Pancreas (tissue), 10 donors: ENCODE results near the gene TIMP4. TPM values are rescaled to one million over a fixed set of nuclear protein-coding genes. Genes with fewer than 3 reads are reported as not detected.

Experiments used
- ATAC-seq, 4 donors: fragments of 200-7000 bp; cut with Tn5 transposase; one replicate each; pipeline versions ENCODE4 v1.8.0 to v1.9.1; 2020; ENCODE audit warnings: mild to moderate bottlenecking in 4 of 4, moderate library complexity in 4 of 4
- DNase-seq, 6 donors: peaks; one replicate each; pipeline ENCODE4 v3.0.0-alpha.2; 2020
- FAIRE-seq: peaks from 2 replicates; lab custom pipeline; 2012; peaks lifted over from hg19 to GRCh38; lab: Jason Lieb, UNC
- H3K27ac ChIP-seq, 4 donors: fragments of 200-600 bp; sonication (generic); 1 replicate in 3 of 4; 2 replicates in 1 of 4; pipeline versions ENCODE4 v1.5.0 to v1.8.0; 2020
- H3K27me3 ChIP-seq, 4 donors: fragments of 200-600 bp; one replicate each; pipeline ENCODE4 v1.8.0; 2021
- H3K36me3 ChIP-seq, 3 donors: fragments of 200-600 bp; sonication (generic) in 1 of 3; one replicate each; pipeline versions ENCODE4 v1.5.0 to v1.8.0; 2020 to 2021
- H3K4me1 ChIP-seq, 3 donors: fragments of 200-600 bp; one replicate each; pipeline ENCODE4 v1.8.0; 2021
- H3K4me3 ChIP-seq, 4 donors: fragments of 200-600 bp; sonication (generic) in 2 of 4; one replicate each; pipeline versions ENCODE4 v1.5.0 to v1.8.0; 2020 to 2021
- H3K9me3 ChIP-seq, 4 donors: fragments of 200-600 bp; one replicate each; pipeline ENCODE4 v1.8.0; 2021
- WGBS, 2 donors: extraction: QIAGEN DNeasy Blood & Tissue Kit; methylation state at CpG; one replicate each; pipeline ENCODE4 v1.1.7; 2013; 5-methylcytosine and 5-hydroxymethylcytosine counted together
- intact Hi-C, 3 donors: fragments of 100-400 bp; cut with DNase I; formaldehyde crosslinking; loops; one replicate each; pipeline versions ENCODE4 v1.11.1 to v1.14.2; 2022
- polyA plus RNA-seq, 2 donors: library from polyadenylated mRNA; stranded (reverse); fragments of 200-250 nt; gene quantifications; one replicate each; pipeline ENCODE4 v1.2.3, GENCODE V29; 2013
- total RNA-seq, 6 donors: library from RNA; stranded (reverse); fragmentation: NEBNext Ultra II Directional in 4 of 6; extraction: Animal tissue kit (Norgen Biotek cat#: 25700) in 4 of 6; gene quantifications; one replicate each; pipeline versions ENCODE4 v1.2.1 to v1.2.4, GENCODE V29; 2021 to 2023
- TF ChIP-seq, protein P1 (sequence below), 4 donors: fragments of 200-600 bp; sonication (generic) in 3 of 4; IDR thresholded peaks; one replicate each; pipeline versions ENCODE4 v1.5.0 to v1.8.0; 2021; ENCODE audit warnings: antibody characterized with exemption in 4 of 4
- donor health status: healthy with polysubstance abuse.
- donor health status: DM: no; HTN: no; CAD: no; lungs with moderate emphysema.
- donor health status: DM: no; HTN: no; CAD: no.
- donor health status: control.
- donor health status: control.
- donor health status: Bipolar disorder and iron deficiency.
- donor health status: DM: yes; HTN: yes; CAD: no.
- donor health status: DM: no; HTN: no; CAD: no.
- donor health status: DM: no; HTN: no; CAD: no.
- donor health status: DM: yes; HTN: yes; CAD: no.

TIMP4 gene
- total and polyA plus RNA-seq, 8 donors, result 0.12 to 4.6 (median 1.4) TPM

DNA sequence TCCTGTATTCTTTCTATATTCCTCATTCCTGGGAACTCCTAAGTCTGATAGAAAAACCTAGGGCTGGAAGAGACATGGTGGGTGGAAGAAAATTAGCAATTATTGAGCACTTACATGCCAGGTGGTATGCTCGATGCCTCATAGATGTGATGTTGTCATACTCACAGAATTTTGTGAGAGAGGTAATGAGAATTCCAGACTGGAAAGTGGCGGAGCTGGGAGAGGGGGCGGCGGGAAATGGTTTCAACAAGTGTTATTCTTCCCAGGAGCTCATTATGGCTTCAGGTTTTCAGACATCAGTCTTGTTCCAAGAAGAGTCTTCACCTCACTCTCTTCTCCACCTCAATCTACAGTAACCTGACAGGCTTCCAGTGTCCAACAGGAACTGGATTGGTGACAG lies 16.2 kb downstream of the TIMP4 start:
- H3K4me3 ChIP-seq, result no peak overlapping the region
- H3K9me3 ChIP-seq, result no peaks in the 10 kb centered on the region
- TF ChIP-seq, protein P1, sequence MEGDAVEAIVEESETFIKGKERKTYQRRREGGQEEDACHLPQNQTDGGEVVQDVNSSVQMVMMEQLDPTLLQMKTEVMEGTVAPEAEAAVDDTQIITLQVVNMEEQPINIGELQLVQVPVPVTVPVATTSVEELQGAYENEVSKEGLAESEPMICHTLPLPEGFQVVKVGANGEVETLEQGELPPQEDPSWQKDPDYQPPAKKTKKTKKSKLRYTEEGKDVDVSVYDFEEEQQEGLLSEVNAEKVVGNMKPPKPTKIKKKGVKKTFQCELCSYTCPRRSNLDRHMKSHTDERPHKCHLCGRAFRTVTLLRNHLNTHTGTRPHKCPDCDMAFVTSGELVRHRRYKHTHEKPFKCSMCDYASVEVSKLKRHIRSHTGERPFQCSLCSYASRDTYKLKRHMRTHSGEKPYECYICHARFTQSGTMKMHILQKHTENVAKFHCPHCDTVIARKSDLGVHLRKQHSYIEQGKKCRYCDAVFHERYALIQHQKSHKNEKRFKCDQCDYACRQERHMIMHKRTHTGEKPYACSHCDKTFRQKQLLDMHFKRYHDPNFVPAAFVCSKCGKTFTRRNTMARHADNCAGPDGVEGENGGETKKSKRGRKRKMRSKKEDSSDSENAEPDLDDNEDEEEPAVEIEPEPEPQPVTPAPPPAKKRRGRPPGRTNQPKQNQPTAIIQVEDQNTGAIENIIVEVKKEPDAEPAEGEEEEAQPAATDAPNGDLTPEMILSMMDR (IDR thresholded peaks at IDR 0.05), result no peak
- ATAC-seq (no peak), DNase-seq (no peak), FAIRE-seq (no peak)
- H3K27me3 ChIP-seq, result no peaks in the 10 kb centered on the region
- intact Hi-C loops, result no loop called here
- H3K27ac ChIP-seq, result no peak overlapping the region
- no peaks in the 10 kb centered on the region for H3K4me1 ChIP-seq
- WGBS, 2 donors, result 65 to 66% methylated on average over 4 of the region's 4 CpGs
- H3K36me3 ChIP-seq, result no peaks in the 10 kb centered on the region

DNA sequence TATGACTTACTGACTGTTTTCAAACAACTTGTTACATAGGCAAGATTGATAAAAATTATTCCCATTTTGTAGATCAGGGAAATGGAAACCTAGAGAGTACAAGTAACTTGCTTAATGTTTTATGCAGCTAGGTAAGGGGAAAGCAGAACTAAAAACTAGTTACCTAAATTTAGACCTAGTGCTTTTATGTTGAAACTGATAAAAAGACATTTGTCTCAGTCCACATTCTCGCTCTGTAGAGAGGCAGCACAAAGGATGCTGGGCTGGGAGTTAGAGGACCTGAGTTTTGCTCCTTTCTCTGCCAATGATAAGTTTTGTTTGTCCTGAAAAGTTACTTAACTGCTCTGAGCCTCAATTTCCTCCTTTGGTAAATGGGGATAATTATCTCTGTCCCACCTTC lies 17.4 kb downstream of the TIMP4 start:
- H3K4me1 ChIP-seq, result no peaks in the 10 kb centered on the region
- no peak overlapping the region for H3K27ac ChIP-seq
- ATAC-seq (no peak), DNase-seq (no peak), FAIRE-seq (no peak)
- H3K36me3 ChIP-seq, result no peaks in the 10 kb centered on the region
- no peaks in the 10 kb centered on the region for H3K27me3 ChIP-seq
- H3K4me3 ChIP-seq, result no peak overlapping the region
- WGBS, 2 donors, result 74 to 85% methylated on average over 1 of the region's 1 CpG
- no peaks in the 10 kb centered on the region for H3K9me3 ChIP-seq
- TF ChIP-seq, protein P1 (IDR thresholded peaks at IDR 0.05), result no peak
- intact Hi-C loops, result no loop called here

DNA sequence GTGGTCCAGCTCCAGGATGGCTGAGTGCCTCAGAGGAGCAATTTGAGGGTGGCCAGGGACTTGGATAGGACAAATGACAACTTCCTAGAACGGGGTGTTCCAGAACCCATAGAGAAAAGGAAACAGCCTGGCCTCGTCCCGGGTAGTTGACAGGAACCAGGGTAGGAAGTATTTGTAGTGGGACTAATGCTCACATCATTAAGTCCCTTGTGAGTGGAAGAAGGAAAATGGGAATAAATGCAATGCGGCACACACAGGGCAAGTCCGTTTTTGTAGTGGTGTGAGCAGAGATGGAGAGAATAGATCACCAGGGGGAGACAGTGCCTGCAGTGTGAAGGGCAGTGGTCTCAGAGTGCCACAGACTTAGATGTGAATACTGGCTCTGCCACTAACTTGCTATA lies 19.6 kb downstream of the TIMP4 start:
- Histone ChIP-seq H3K4me3 (no peak overlapping the region), H3K27me3 (no peaks in the 10 kb centered on the region), H3K4me1 (no peaks in the 10 kb centered on the region), H3K27ac (no peak overlapping the region), H3K36me3 (no peaks in the 10 kb centered on the region), H3K9me3 (no peaks in the 10 kb centered on the region)
- ATAC-seq, result peak in 1 of 4 donors; percentile 50
- WGBS, 2 donors, result 54 to 56% methylated on average over 5 of the region's 5 CpGs
- intact Hi-C loops, result loop anchor here in 2 of 3 donors (5.0 to 10.0 kb wide), 2 partner anchors 333 to 336 kb away; no protein-coding TSS in a partner anchor
- no peak for FAIRE-seq
- TF ChIP-seq, protein P1 (IDR thresholded peaks at IDR 0.05), result peak in 1 of 4 donors; percentile 4
- no peak for DNase-seq

DNA sequence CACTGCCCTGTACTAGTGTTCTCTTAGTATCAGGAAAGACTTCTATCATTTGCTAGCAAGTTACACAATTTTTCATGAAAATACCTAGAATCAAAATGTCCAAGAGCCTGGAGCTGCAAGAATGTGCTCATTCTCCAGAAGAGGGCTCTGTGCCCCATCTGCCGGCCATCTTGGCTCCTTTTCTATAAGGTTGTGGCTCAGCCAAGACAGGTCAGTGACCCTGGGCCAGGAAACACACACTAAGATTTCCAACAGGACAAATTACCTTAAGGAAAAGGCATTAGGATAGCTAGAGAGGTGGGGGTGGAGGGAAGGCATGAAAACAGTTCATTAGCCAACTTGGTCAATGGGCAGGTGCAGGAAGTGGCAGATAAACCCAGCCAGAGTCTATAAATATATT lies 20.7 kb downstream of the TIMP4 start:
- Histone ChIP-seq H3K36me3 (no peaks in the 10 kb centered on the region), H3K27ac (no peak overlapping the region), H3K4me1 (no peaks in the 10 kb centered on the region), H3K27me3 (no peaks in the 10 kb centered on the region), H3K4me3 (no peak overlapping the region), H3K9me3 (no peaks in the 10 kb centered on the region)
- 10 to 17% methylated on average over 1 of the region's 1 CpG for WGBS, 2 donors
- TF ChIP-seq, protein P1 (IDR thresholded peaks at IDR 0.05), result no peak
- no peak for FAIRE-seq
- intact Hi-C loops, result loop anchor here in 2 of 3 donors (5.0 to 10.0 kb wide), 2 partner anchors 334 to 337 kb away; no protein-coding TSS in a partner anchor
- peak in 1 of 6 donors; percentile 21 for DNase-seq
- peak in 3 of 4 donors; percentile 43 to 56 (median 49) for ATAC-seq

DNA sequence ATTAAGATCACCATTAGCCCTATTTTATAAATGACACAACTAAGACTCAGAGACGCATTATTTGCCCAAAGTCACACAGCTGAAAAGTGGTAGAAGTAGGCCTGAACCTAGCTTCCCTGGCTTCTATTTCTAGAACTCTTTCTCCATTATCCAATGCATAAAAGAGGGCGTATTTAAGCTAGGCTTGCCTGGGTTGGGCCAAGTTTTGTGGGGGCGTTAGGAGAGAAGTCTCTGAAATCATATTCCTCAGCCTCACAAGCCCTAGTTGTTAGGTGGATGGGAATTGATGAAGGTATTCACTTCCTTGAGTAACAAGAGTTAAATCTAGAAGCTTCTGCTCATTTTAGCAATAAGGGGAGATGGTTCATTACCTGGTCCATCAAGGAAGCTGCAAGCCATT lies 22.3 kb downstream of the TIMP4 start:
- no peaks in the 10 kb centered on the region for H3K27me3 ChIP-seq
- H3K27ac ChIP-seq, result no peak overlapping the region
- TF ChIP-seq, protein P1 (IDR thresholded peaks at IDR 0.05), result no peak
- DNase-seq (no peak), ATAC-seq (no peak), FAIRE-seq (no peak)
- no peak overlapping the region for H3K4me3 ChIP-seq
- intact Hi-C loops, result loop anchor here in 2 of 3 donors (5.0 to 10.0 kb wide), 2 partner anchors 336 to 338 kb away; no protein-coding TSS in a partner anchor
- H3K4me1 ChIP-seq, result no peaks in the 10 kb centered on the region
- WGBS, 2 donors, result 75 to 80% methylated on average over 3 of the region's 3 CpGs
- no peaks in the 10 kb centered on the region for H3K9me3 ChIP-seq
- H3K36me3 ChIP-seq, result no peaks in the 10 kb centered on the region
